CD4-positive, alpha-beta T cell (primary cell): ENCODE measurements around the gene CREG1. TPM values are rescaled to one million over a fixed set of nuclear protein-coding genes. Genes with fewer than 3 reads are reported as not detected.

Experiments used
- ATAC-seq: fragments of 200-7000 bp; cut with Tn5 transposase; one replicate; pipeline ENCODE4 v1.10.0; 2022; ENCODE audit warnings: mild to moderate bottlenecking; ENCODE audit not compliant: poor library complexity
- CTCF ChIA-PET: fragments of 350-600 bp; sonication (Branson Sonifier 250); formaldehyde crosslinking; loops from one replicate; lab custom pipeline; 2021; ENCODE audit warnings: antibody characterized with exemption, inconsistent platforms; lab: Charles Lee
- POLR2A ChIA-PET: fragments of 350-600 bp; sonication (Branson Sonifier 250); formaldehyde crosslinking; loops from one replicate; lab custom pipeline; 2021; ENCODE audit warnings: antibody characterized with exemption, inconsistent platforms; lab: Charles Lee
- DNase-seq, 14 experiments: peaks; one replicate each; pipeline ENCODE4 v3.0.0-alpha.2; 2013 to 2020; ENCODE audit warnings: mixed read lengths in 2 of 14
- H3K27ac ChIP-seq, 2 donors: one replicate each; pipeline versions ENCODE4 v1.5.1 to v1.7.0; 2013; ENCODE audit warnings: low read length in 2 of 2, low read depth in 1 of 2, mild to moderate bottlenecking in 1 of 2
- H3K27me3 ChIP-seq, 2 experiments: 1 replicate in 1 of 2; 2 replicates in 1 of 2; pipeline versions ENCODE4 v1.6.1 to v1.7.0; 2013; ENCODE audit warnings: low read length in 2 of 2, control low read depth in 1 of 2, mild to moderate bottlenecking in 1 of 2, moderate library complexity in 1 of 2; ENCODE audit not compliant: insufficient read depth in 2 of 2, control insufficient read depth in 1 of 2
- H3K36me3 ChIP-seq: one replicate; pipeline ENCODE4 v1.6.1; 2013; ENCODE audit warnings: low read length, control low read depth; ENCODE audit not compliant: insufficient read depth
- H3K4me1 ChIP-seq: one replicate; pipeline ENCODE4 v1.6.1; 2013; ENCODE audit warnings: low read length, control low read depth; ENCODE audit not compliant: insufficient read depth
- H3K4me3 ChIP-seq: one replicate; pipeline ENCODE4 v1.5.1; 2013; ENCODE audit warnings: mild to moderate bottlenecking, low read length, moderate library complexity
- H3K9me3 ChIP-seq, 2 experiments: 1 replicate in 1 of 2; 2 replicates in 1 of 2; pipeline versions ENCODE4 v1.6.1 to v1.7.0; 2013; ENCODE audit warnings: low read length in 2 of 2, mild to moderate bottlenecking in 2 of 2, control low read depth in 1 of 2, moderate library complexity in 1 of 2; ENCODE audit not compliant: control insufficient read depth in 1 of 2, insufficient read depth in 1 of 2
- H3K27ac Mint-ChIP-seq: one replicate; pipeline ENCODE4 v1.8.0; 2020; ENCODE audit warnings: mixed read lengths
- H3K27me3 Mint-ChIP-seq: one replicate; pipeline ENCODE4 v1.8.0; 2021; ENCODE audit warnings: mixed read lengths
- H3K36me3 Mint-ChIP-seq: one replicate; pipeline ENCODE4 v1.8.0; 2021; ENCODE audit warnings: low read depth, mixed read lengths
- H3K4me1 Mint-ChIP-seq: one replicate; pipeline ENCODE4 v1.8.0; 2021; ENCODE audit warnings: low read depth, mixed read lengths
- H3K4me3 Mint-ChIP-seq: one replicate; pipeline ENCODE4 v1.8.0; 2020; ENCODE audit warnings: mild to moderate bottlenecking, mixed read lengths
- H3K9me3 Mint-ChIP-seq: one replicate; pipeline ENCODE4 v1.8.0; 2020; ENCODE audit warnings: mixed read lengths
- intact Hi-C, 2 experiments: fragments of 100-400 bp; cut with DNase I in 1 of 2; cut with micrococcal nuclease in 1 of 2; formaldehyde crosslinking; loops; one replicate each; pipeline versions ENCODE4 v1.15.1 to v1.9.0; 2023 to 2025; cut with DNase I, micrococcal nuclease
- total RNA-seq, 174 experiments: library from RNA in 2 of 174; stranded (reverse) in 2 of 174; gene quantifications; one replicate each; pipeline ENCODE4 v1.2.3 and lab custom pipeline; 2021 to 2026
- TF ChIP-seq, protein P1 (sequence below): fragments of 200-600 bp; IDR thresholded peaks from one replicate; pipeline ENCODE4 v1.8.0; 2022; ENCODE audit warnings: antibody characterized with exemption, mild to moderate bottlenecking

CREG1 gene
- total RNA-seq, 2 experiments from 2014 or later = 10.7 to 11.2 TPM

DNA sequence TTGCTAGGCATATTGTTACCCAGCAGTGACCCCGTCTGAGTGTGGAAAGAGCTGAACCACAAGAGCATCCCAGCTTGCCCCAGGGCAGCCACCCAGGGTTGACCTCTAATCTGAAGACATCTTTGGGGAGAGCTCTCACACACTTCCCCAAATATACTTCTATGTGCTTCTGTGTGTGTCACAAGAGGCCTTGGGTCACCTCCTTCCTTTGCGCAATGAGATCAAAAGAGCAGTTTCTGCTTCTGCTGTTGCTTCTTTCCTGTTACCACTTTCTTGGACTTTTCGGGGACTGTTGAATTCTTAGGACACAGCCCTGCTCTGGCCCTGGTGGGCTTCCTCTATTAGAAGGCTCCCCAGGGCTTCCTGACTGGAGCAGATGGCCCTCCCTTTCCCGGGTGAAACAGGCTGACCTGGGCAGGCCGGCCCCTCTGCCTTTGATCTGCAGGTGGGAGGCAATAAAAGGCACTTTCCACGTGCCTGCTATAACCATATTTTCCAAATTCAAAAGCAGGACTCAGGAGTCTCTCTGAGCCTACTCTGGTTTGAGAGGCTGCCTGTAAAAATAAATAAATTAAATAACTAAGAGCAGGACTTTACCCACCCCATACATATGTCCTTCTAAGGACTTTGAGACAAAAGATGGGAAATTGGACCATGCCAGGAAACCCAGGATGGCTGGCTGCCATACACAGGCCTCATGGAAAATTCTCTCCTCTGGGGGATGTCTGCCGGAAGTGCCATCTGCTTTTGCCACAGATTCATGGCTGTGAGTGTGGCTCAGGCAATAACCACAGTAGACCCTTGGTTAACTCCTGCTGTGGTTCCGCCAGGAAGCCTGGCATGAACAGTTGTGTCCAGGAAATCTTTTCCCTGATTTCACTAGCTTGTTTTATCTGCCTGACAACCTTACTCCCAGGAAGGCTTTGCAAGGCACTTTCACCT is 48.2 kb upstream of the CREG1 start:
- H3K9me3 Mint-ChIP-seq = no peaks in the 10 kb centered on the region
- Histone ChIP-seq H3K4me1 (peaks cover 35% of the 10 kb centered on the region), H3K36me3 (no peaks in the 10 kb centered on the region), H3K4me3 (no peak overlapping the region), H3K27me3 (no peaks in the 10 kb centered on the region), H3K27ac (no peak overlapping the region), H3K9me3 (peaks cover 2 to 7% of the 10 kb centered on the region in 2 experiments)
- intact Hi-C loops = loop anchor here in 1 of 2 experiments (1.0 to 2.0 kb wide), 2 partner anchors 29 to 86 kb away; partner anchors contain the start of gene RCSD1
- H3K36me3 Mint-ChIP-seq = peaks cover under 1% of the 10 kb centered on the region
- POLR2A ChIA-PET = interaction anchor here (0.9 to 5.8 kb wide), 10 partner anchors 13 to 113 kb away, joined by 3 to 116 read pairs (median 18); partner anchors contain the start of gene RCSD1
- no peak overlapping the region for H3K27ac Mint-ChIP-seq
- DNase-seq (peak in 6 of 14 experiments; percentile 1 to 70 (median 44)), ATAC-seq (peak; percentile 32)
- H3K4me3 Mint-ChIP-seq = peak overlapping the region; percentile 18
- H3K27me3 Mint-ChIP-seq = no peaks in the 10 kb centered on the region
- H3K4me1 Mint-ChIP-seq = peaks cover 38% of the 10 kb centered on the region
- CTCF ChIA-PET = interaction anchor here (1.5 to 5.1 kb wide), 3 partner anchors 16 to 86 kb away, joined by 4 to 76 read pairs (median 63); no protein-coding TSS in a partner anchor
- TF ChIP-seq, protein P1, sequence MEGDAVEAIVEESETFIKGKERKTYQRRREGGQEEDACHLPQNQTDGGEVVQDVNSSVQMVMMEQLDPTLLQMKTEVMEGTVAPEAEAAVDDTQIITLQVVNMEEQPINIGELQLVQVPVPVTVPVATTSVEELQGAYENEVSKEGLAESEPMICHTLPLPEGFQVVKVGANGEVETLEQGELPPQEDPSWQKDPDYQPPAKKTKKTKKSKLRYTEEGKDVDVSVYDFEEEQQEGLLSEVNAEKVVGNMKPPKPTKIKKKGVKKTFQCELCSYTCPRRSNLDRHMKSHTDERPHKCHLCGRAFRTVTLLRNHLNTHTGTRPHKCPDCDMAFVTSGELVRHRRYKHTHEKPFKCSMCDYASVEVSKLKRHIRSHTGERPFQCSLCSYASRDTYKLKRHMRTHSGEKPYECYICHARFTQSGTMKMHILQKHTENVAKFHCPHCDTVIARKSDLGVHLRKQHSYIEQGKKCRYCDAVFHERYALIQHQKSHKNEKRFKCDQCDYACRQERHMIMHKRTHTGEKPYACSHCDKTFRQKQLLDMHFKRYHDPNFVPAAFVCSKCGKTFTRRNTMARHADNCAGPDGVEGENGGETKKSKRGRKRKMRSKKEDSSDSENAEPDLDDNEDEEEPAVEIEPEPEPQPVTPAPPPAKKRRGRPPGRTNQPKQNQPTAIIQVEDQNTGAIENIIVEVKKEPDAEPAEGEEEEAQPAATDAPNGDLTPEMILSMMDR = no peak

DNA sequence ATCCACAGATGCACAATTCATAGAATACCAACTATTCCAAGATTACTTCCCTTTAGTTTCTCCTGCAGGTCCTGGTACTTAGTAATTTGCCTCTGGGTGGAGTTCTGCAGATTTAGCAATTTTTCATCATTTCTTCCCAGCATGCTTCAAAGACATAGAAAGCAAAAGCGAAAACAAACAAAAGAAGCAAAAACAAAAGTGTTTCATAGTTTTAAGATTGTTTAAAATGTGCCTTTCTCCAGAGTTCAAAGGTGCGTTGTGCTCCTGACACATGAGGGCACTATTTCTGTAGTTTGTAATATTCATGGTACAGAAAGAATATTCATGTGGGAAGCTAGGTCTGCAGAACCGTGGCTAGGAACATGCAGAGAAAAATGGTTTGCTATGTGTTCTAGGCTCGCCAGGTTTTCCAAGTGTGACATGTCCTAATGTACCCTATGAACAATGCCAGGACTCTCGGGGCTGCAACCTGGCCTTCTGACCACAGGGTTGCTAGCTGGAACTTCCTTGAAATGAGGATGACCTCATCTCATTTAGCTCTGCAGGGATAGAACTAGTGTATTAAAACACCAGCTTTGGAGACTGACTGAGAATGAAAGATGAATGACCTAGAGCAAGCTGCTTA is 46.5 kb upstream of the CREG1 start:
- H3K4me3 ChIP-seq = no peak overlapping the region
- H3K4me3 Mint-ChIP-seq = peak overlapping the region; percentile 39
- peak; percentile 89 for ATAC-seq

More for the DNA sequence above, 46.5 kb upstream of the CREG1 start:
- Histone ChIP-seq H3K27me3 (no peaks in the 10 kb centered on the region), H3K36me3 (no peaks in the 10 kb centered on the region), H3K9me3 (no peaks in the 10 kb centered on the region), H3K4me1 (peaks cover 35% of the 10 kb centered on the region), H3K27ac (no peak overlapping the region)
- DNase-seq = peak in 10 of 14 experiments; percentile 11 to 80 (median 30)
- TF ChIP-seq, protein P1 = peak; percentile 93
- no peak overlapping the region for H3K27ac Mint-ChIP-seq
- no peaks in the 10 kb centered on the region for H3K9me3 Mint-ChIP-seq
- H3K4me1 Mint-ChIP-seq = peaks cover 38% of the 10 kb centered on the region
- H3K27me3 Mint-ChIP-seq = no peaks in the 10 kb centered on the region
- ChIA-PET POLR2A (interaction anchor here (0.8 to 5.8 kb wide), 12 partner anchors 15 to 115 kb away, joined by 3 to 116 read pairs (median 8); partner anchors contain the start of gene RCSD1), CTCF (interaction anchor here (0.6 to 5.1 kb wide), 22 partner anchors 11 to 482 kb away, joined by 3 to 76 read pairs (median 3); partner anchors contain the start of gene CREG1)
- H3K36me3 Mint-ChIP-seq = no peaks in the 10 kb centered on the region
- intact Hi-C loops = loop anchor here (1.0 to 5.0 kb wide), 4 partner anchors 37 to 482 kb away; no protein-coding TSS in a partner anchor
